Activated CD8-positive, alpha-beta memory T cell treated with anti-CD3 and anti-CD28 coated beads, Interleukin-2, amount 50 U/mL, for 48 hours (primary cell): ENCODE measurements around the gene TH.

Source experiments
- DNase-seq: peaks from one replicate; pipeline ENCODE4 v3.0.0-alpha.2; 2020

TH gene

GRCh38 chr11:2157294-2158040 lies 14.1 kb downstream of the TH start:
- DNase-seq: no peak

GRCh38 chr11:2156416-2157182 lies 15.0 kb downstream of the TH start:
- peak; percentile 87 for DNase-seq

GRCh38 chr11:2155511-2155910 lies 16.1 kb downstream of the TH start:
- DNase-seq: no peak

GRCh38 chr11:2154889-2155288 lies 16.7 kb downstream of the TH start:
- no peak for DNase-seq

- no peak for DNase-seq
These were observed 17.4 kb downstream of the TH start for GRCh38 chr11:2154195-2154585.

GRCh38 chr11:2153581-2154194 lies 17.9 kb downstream of the TH start:
- DNase-seq: no peak

- DNase-seq: peak; percentile 89
These were observed 19.9 kb downstream of the TH start for GRCh38 chr11:2151500-2152257.

- no peak for DNase-seq
These were observed 21.5 kb downstream of the TH start for GRCh38 chr11:2149864-2150847.

- no peak for DNase-seq
These were observed 22.2 kb downstream of the TH start for GRCh38 chr11:2149460-2149859.

- DNase-seq: no peak
These were observed 23.0 kb downstream of the TH start for GRCh38 chr11:2148595-2148994.

- DNase-seq: no peak
These were observed 24.2 kb downstream of the TH start for GRCh38 chr11:2147391-2147790.

- DNase-seq: no peak
These were observed 25.6 kb downstream of the TH start for GRCh38 chr11:2146051-2146450.

- DNase-seq: no peak
These were observed 26.9 kb downstream of the TH start for GRCh38 chr11:2144544-2145248.

- DNase-seq: no peak
These were observed 27.6 kb downstream of the TH start for GRCh38 chr11:2143799-2144543.

GRCh38 chr11:2143477-2143798 lies 28.2 kb downstream of the TH start:
- DNase-seq: no peak

GRCh38 chr11:2142762-2143202 lies 28.8 kb downstream of the TH start:
- DNase-seq: no peak

- no peak for DNase-seq
These were observed 29.3 kb downstream of the TH start for GRCh38 chr11:2142300-2142759.

GRCh38 chr11:2140411-2141400 lies 30.9 kb downstream of the TH start:
- no peak for DNase-seq
